Neural progenitor cell (in vitro differentiated cells): ENCODE measurements around the gene TDRD9. TPM values are rescaled to one million over a fixed set of nuclear protein-coding genes. Genes with fewer than 3 reads are reported as not detected.

Experiments
- DNase-seq: peaks from one replicate; pipeline ENCODE4 v3.0.0-alpha.2; 2016; ENCODE audit warnings: low spot score
- H2AFZ ChIP-seq: fragments of 200-600 bp; sonication (generic); replicated peaks from 2 replicates; pipeline ENCODE4 v1.6.1; 2016; ENCODE audit warnings: antibody characterized with exemption
- H3F3A ChIP-seq: fragments of 200-600 bp; sonication (generic); 2 replicates; pipeline ENCODE4 v1.6.1; 2016; ENCODE audit warnings: antibody characterized with exemption, low read depth
- H3K27ac ChIP-seq: fragments of 200-600 bp; sonication (generic); 2 replicates; pipeline ENCODE4 v1.5.1; 2016; ENCODE audit warnings: mild to moderate bottlenecking
- H3K27me3 ChIP-seq: fragments of 200-600 bp; sonication (generic); 2 replicates; pipeline ENCODE4 v1.6.1; 2016; ENCODE audit warnings: mild to moderate bottlenecking, moderate library complexity
- H3K36me3 ChIP-seq: fragments of 200-600 bp; sonication (generic); 2 replicates; pipeline ENCODE4 v1.5.1; 2016
- H3K4me1 ChIP-seq: fragments of 200-600 bp; sonication (generic); 2 replicates; pipeline ENCODE4 v1.6.1; 2016; ENCODE audit warnings: mixed run types
- H3K4me2 ChIP-seq: fragments of 200-600 bp; sonication (generic); 2 replicates; pipeline ENCODE4 v1.6.1; 2016
- H3K4me3 ChIP-seq: fragments of 200-600 bp; sonication (generic); 2 replicates; pipeline ENCODE4 v1.5.1; 2016
- H3K79me2 ChIP-seq: fragments of 200-600 bp; sonication (generic); 2 replicates; pipeline ENCODE4 v1.6.1; 2016; ENCODE audit warnings: low read depth
- H3K9ac ChIP-seq: fragments of 200-600 bp; sonication (generic); 2 replicates; pipeline ENCODE4 v1.6.1; 2016
- H3K9me3 ChIP-seq: fragments of 200-600 bp; sonication (generic); 2 replicates; pipeline ENCODE4 v1.5.1; 2016; ENCODE audit warnings: low read depth
- H4K20me1 ChIP-seq: fragments of 200-600 bp; sonication (generic); 2 replicates; pipeline ENCODE4 v1.6.1; 2016; ENCODE audit warnings: low read depth
- H3K27ac Mint-ChIP-seq: 3 replicates; pipeline ENCODE4 v1.8.0; 2021; ENCODE audit warnings: mixed read lengths
- H3K27me3 Mint-ChIP-seq: 2 replicates; pipeline ENCODE4 v1.8.0; 2022; ENCODE audit warnings: low read depth, mild to moderate bottlenecking, inconsistent platforms, moderate library complexity, mixed read lengths; ENCODE audit not compliant: insufficient read depth
- H3K36me3 Mint-ChIP-seq: 3 replicates; pipeline ENCODE4 v1.8.0; 2021; ENCODE audit warnings: mixed read lengths
- H3K4me1 Mint-ChIP-seq: 3 replicates; pipeline ENCODE4 v1.8.0; 2021; ENCODE audit warnings: mixed read lengths
- H3K4me3 Mint-ChIP-seq: 3 replicates; pipeline ENCODE4 v1.8.0; 2021; ENCODE audit warnings: mild to moderate bottlenecking, moderate library complexity, mixed read lengths
- H3K9me3 Mint-ChIP-seq: 3 replicates; pipeline ENCODE4 v1.8.0; 2020; ENCODE audit warnings: mixed read lengths
- CTCF ChIP-seq: fragments of 200-600 bp; sonication (generic); IDR thresholded peaks from 2 replicates; pipeline ENCODE4 v1.5.1; 2017; ENCODE audit warnings: antibody characterized with exemption, mild to moderate bottlenecking
- EZH2 ChIP-seq: fragments of 200-600 bp; sonication (generic); IDR thresholded peaks from 2 replicates; pipeline ENCODE4 v1.6.1; 2017; ENCODE audit warnings: antibody characterized with exemption, mild to moderate bottlenecking, moderate library complexity
- EZH2phosphoT487 ChIP-seq: fragments of 200-600 bp; sonication (generic); IDR thresholded peaks from 2 replicates; pipeline ENCODE4 v1.6.1; 2017; ENCODE audit warnings: antibody characterized with exemption
- total RNA-seq: library from RNA; depleted of rRNA; stranded (reverse); fragments of >200 nt; gene quantifications from 2 replicates; pipeline ENCODE4 v1.2.3, GENCODE V29; 2015; ENCODE audit warnings: low replicate concordance

Gene TDRD9
- total RNA-seq, 1 donor from 2014 or later: not detected

- Histone ChIP-seq H3K4me1 (peaks cover 12% of the 10 kb centered on the region), H2AFZ (peak overlapping the region; percentile 23), H3K79me2 (no peaks in the 10 kb centered on the region), H3K27ac (no peak overlapping the region), H3K4me2 (no peak overlapping the region), H3K4me3 (no peak overlapping the region), H3K27me3 (no peaks in the 10 kb centered on the region), H3K36me3 (no peaks in the 10 kb centered on the region), H3K9ac (no peak overlapping the region), H3K9me3 (no peaks in the 10 kb centered on the region), H4K20me1 (no peaks in the 10 kb centered on the region), H3F3A (peaks cover 15% of the 10 kb centered on the region)
- H3K27ac Mint-ChIP-seq: no peak overlapping the region
- no peak overlapping the region for H3K4me3 Mint-ChIP-seq
- peaks cover 2% of the 10 kb centered on the region for H3K27me3 Mint-ChIP-seq
- H3K36me3 Mint-ChIP-seq: no peaks in the 10 kb centered on the region
- no peaks in the 10 kb centered on the region for H3K9me3 Mint-ChIP-seq
- peaks cover 8% of the 10 kb centered on the region for H3K4me1 Mint-ChIP-seq
- peak; percentile 61 for DNase-seq
- no peak for TF ChIP-seq EZH2
- peak; percentile 45 for TF ChIP-seq CTCF
Observed at GRCh38 chr14:103905842-103906456, 22.3 kb upstream of the TDRD9 start.

- no peak overlapping the region for H3K4me3 ChIP-seq
- peaks cover 8% of the 10 kb centered on the region for H3K4me1 Mint-ChIP-seq
- H3K79me2 ChIP-seq: no peaks in the 10 kb centered on the region
- no peak overlapping the region for H2AFZ ChIP-seq
- H3K36me3 ChIP-seq: no peaks in the 10 kb centered on the region
- TF ChIP-seq EZH2 (no peak), EZH2phosphoT487 (no peak), CTCF (no peak)
- H3K9me3 ChIP-seq: no peaks in the 10 kb centered on the region
- H3K27me3 Mint-ChIP-seq: peaks cover 2% of the 10 kb centered on the region
- H3K27ac ChIP-seq: no peak overlapping the region
- peaks cover 12% of the 10 kb centered on the region for H3K4me1 ChIP-seq
- no peaks in the 10 kb centered on the region for H4K20me1 ChIP-seq
- H3K4me2 ChIP-seq: no peak overlapping the region
- no peak for DNase-seq
- H3K4me3 Mint-ChIP-seq: no peak overlapping the region
- H3K36me3 Mint-ChIP-seq: peaks cover under 1% of the 10 kb centered on the region
- H3F3A ChIP-seq: peaks cover 21% of the 10 kb centered on the region
- no peak overlapping the region for H3K27ac Mint-ChIP-seq
- no peaks in the 10 kb centered on the region for H3K27me3 ChIP-seq
- H3K9ac ChIP-seq: no peak overlapping the region
- no peaks in the 10 kb centered on the region for H3K9me3 Mint-ChIP-seq
Observed at GRCh38 chr14:103908580-103908979, 19.7 kb upstream of the TDRD9 start.

- Histone ChIP-seq H2AFZ (no peak overlapping the region), H3K79me2 (no peaks in the 10 kb centered on the region), H3K4me2 (peak overlapping the region; percentile 57), H3K36me3 (peaks cover 6% of the 10 kb centered on the region), H3K9ac (no peak overlapping the region), H3K27ac (no peak overlapping the region), H4K20me1 (no peaks in the 10 kb centered on the region), H3K4me3 (no peak overlapping the region), H3F3A (peaks cover 21% of the 10 kb centered on the region), H3K4me1 (peaks cover 12% of the 10 kb centered on the region), H3K9me3 (no peaks in the 10 kb centered on the region), H3K27me3 (no peaks in the 10 kb centered on the region)
- H3K9me3 Mint-ChIP-seq: no peaks in the 10 kb centered on the region
- peaks cover 2% of the 10 kb centered on the region for H3K27me3 Mint-ChIP-seq
- peaks cover 8% of the 10 kb centered on the region for H3K4me1 Mint-ChIP-seq
- peaks cover 4% of the 10 kb centered on the region for H3K36me3 Mint-ChIP-seq
- no peak overlapping the region for H3K4me3 Mint-ChIP-seq
- DNase-seq: no peak
- peak overlapping the region; percentile 14 for H3K27ac Mint-ChIP-seq
- TF ChIP-seq CTCF (no peak), EZH2 (no peak), EZH2phosphoT487 (no peak)
Observed at GRCh38 chr14:103909531-103910261, 18.6 kb upstream of the TDRD9 start.
